DOHH2 (cell line): ENCODE results near the gene RACGAP1.
A peak's percentile ranks its signal among the peaks of the same experiment; 100 is the strongest.

ENCODE experiments used
- H3F3A ChIP-seq: fragments of 200-600 bp; sonication (generic), shearing (Covaris generic); 2 replicates; pipeline ENCODE4 v1.6.0; 2016; ENCODE audit warnings: antibody characterized with exemption, mild to moderate bottlenecking; ENCODE audit not compliant: control insufficient read depth, insufficient read depth
- H3K27ac ChIP-seq: fragments of 200-600 bp; sonication (generic); 2 replicates; pipeline ENCODE4 v1.5.1; 2014; ENCODE audit warnings: low read depth, mild to moderate bottlenecking, low read length, moderate library complexity
- H3K27me3 ChIP-seq: fragments of 200-600 bp; sonication (generic); 2 replicates; pipeline ENCODE4 v1.6.1; 2014; ENCODE audit warnings: mild to moderate bottlenecking, low read length, mixed read lengths; ENCODE audit not compliant: control insufficient read depth
- H3K36me3 ChIP-seq: fragments of 200-600 bp; sonication (generic); 2 replicates; pipeline ENCODE4 v1.6.1; 2014; ENCODE audit warnings: mild to moderate bottlenecking, low read length, moderate library complexity, mixed read lengths; ENCODE audit not compliant: control insufficient read depth
- H3K4me1 ChIP-seq: fragments of 200-600 bp; sonication (generic); 2 replicates; pipeline ENCODE4 v1.6.1; 2014; ENCODE audit warnings: mild to moderate bottlenecking, low read length, mixed read lengths; ENCODE audit not compliant: control insufficient read depth
- H3K4me2 ChIP-seq: fragments of 200-600 bp; sonication (generic); 2 replicates; pipeline ENCODE4 v1.6.0; 2014; ENCODE audit warnings: mild to moderate bottlenecking, low read length, moderate library complexity
- H3K4me3 ChIP-seq: fragments of 200-600 bp; sonication (generic); 2 replicates; pipeline ENCODE4 v1.5.1; 2014; ENCODE audit warnings: mild to moderate bottlenecking, low read length, mixed read lengths
- H3K79me2 ChIP-seq: fragments of 200-600 bp; sonication (generic); 2 replicates; pipeline ENCODE4 v1.6.1; 2014; ENCODE audit warnings: mild to moderate bottlenecking, low read length, mixed read lengths; ENCODE audit not compliant: control insufficient read depth
- H3K9me2 ChIP-seq: fragments of 200-600 bp; sonication (generic); replicated peaks from 2 replicates; pipeline ENCODE4 v1.6.1; 2014; ENCODE audit warnings: mild to moderate bottlenecking, low read length, mixed read lengths; ENCODE audit not compliant: control insufficient read depth
- H3K9me3 ChIP-seq: fragments of 200-600 bp; sonication (generic); 2 replicates; pipeline ENCODE4 v1.6.1; 2014; ENCODE audit warnings: antibody characterized with exemption, low read length, mixed read lengths; ENCODE audit not compliant: control insufficient read depth, insufficient read depth
- H4K20me1 ChIP-seq: fragments of 200-600 bp; sonication (generic); 2 replicates; pipeline ENCODE4 v1.6.0; 2014; ENCODE audit warnings: low read depth, mild to moderate bottlenecking, antibody characterized with exemption, low read length, moderate library complexity; ENCODE audit not compliant: control insufficient read depth, insufficient read depth
- CTCF ChIP-seq: fragments of 200-600 bp; sonication (generic); IDR thresholded peaks from one replicate; pipeline ENCODE4 v1.5.1; 2014; ENCODE audit warnings: antibody characterized with exemption, mild to moderate bottlenecking, low read depth, low read length; ENCODE audit not compliant: poor library complexity, severe bottlenecking
- EZH2phosphoT487 ChIP-seq: fragments of 200-600 bp; sonication (generic); IDR thresholded peaks from 2 replicates; pipeline ENCODE4 v1.6.1; 2017; ENCODE audit warnings: borderline replicate concordance, mild to moderate bottlenecking, antibody characterized with exemption, low read length, moderate library complexity, mixed read lengths

RACGAP1 gene

DNA sequence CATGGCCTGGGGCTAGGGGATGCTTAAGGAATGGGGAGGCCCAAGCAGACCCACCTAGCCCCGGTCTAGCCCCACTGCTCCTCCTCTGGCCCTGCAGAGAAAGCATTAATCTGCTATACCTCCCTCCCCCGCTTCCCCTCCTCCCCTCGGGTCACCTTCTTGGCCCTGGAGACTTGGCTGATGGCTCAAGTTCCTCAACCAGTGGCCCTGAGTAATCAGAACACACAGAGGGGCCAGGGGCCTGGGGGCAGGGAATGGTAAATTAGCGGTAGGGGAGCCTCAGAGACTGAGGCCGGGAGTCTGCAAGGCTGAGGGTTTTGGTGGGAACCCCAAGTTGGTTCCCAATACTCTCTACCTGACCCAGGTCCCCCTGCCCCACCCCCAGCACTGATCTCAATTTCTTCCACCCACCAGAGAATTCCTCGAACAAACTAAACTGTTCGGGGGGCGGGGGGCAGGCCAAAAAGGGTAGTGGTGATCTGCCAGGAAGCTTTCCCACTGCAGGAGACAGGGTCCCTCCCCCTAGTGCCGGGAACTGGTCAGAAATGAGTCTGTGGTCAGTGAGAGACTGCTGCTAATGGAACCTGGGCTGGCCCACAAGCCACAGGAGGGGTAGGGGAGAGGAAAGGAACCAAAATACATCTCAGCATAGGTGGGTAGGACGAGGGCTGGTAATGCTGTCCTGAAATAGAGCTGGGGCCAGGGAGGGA is 47.1 kb upstream of the RACGAP1 start:
- Histone ChIP-seq H3K4me3 (no peak overlapping the region), H3K27ac (no peak overlapping the region), H3K4me1 (peaks cover 19% of the 10 kb centered on the region), H3K36me3 (no peaks in the 10 kb centered on the region), H3K9me2 (no peaks in the 10 kb centered on the region), H3K4me2 (peak overlapping the region; percentile 21; the same call in 1 of the 2 replicates), H3K9me3 (no peaks in the 10 kb centered on the region), H3K79me2 (no peaks in the 10 kb centered on the region), H4K20me1 (no peaks in the 10 kb centered on the region), H3F3A (no peaks in the 10 kb centered on the region), H3K27me3 (peaks cover 3% of the 10 kb centered on the region; the same call in 1 of the 2 replicates)
- TF ChIP-seq EZH2phosphoT487 (no peak), CTCF (no peak)

DNA sequence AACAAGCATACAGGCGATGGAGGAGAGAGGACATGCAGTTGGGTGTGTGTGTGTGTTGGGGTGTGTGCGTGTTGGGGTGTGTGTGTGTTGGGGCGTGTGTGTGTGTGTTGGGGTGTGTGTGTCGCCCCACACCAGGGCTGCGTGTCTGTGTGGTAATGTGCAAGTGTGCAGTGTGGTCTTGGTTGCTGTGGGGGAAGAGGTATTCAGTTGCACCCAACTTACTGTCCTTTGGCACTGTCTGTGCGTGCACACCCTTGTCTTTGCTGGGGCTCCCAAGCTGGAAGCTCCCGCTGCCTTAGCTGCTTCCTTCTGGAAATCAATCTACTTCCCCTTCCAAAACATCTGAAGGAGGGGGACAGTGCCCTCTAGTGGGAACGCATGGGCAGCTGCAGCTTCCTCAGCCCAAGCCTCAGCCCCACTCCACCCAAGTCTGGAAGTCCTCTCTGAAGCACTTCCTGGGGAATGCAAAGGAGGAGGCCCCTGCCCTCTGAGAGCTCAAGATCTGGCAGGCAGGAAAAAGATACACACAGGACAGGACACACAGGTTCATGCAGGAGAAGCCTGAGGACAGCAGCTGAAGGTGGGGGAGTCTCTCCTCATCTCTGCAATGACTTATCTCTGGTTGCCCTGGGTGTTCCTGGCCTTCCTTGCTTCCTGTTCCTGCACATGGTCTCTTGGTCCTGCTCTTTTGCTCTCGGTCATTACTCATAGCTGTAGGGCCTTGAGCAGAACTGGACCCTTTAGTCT is 45.2 kb upstream of the RACGAP1 start:
- Histone ChIP-seq H3K4me1 (peaks cover 19% of the 10 kb centered on the region), H3K4me2 (peak overlapping the region; percentile 68), H4K20me1 (no peaks in the 10 kb centered on the region), H3K4me3 (peak overlapping the region; percentile 62), H3K9me2 (no peaks in the 10 kb centered on the region), H3K36me3 (no peaks in the 10 kb centered on the region), H3K27me3 (peaks cover 17% of the 10 kb centered on the region), H3K27ac (no peak overlapping the region), H3K79me2 (no peaks in the 10 kb centered on the region), H3F3A (no peaks in the 10 kb centered on the region; the same call in 1 of the 2 replicates), H3K9me3 (no peaks in the 10 kb centered on the region)
- no peak for TF ChIP-seq EZH2phosphoT487
- TF ChIP-seq CTCF, result peak; percentile 98

- H3K9me2 ChIP-seq, result no peaks in the 10 kb centered on the region
- no peak overlapping the region for H3K27ac ChIP-seq
- H3K79me2 ChIP-seq, result no peaks in the 10 kb centered on the region
- H3K4me2 ChIP-seq, result no peak overlapping the region
- TF ChIP-seq CTCF, result no peak
- no peak for TF ChIP-seq EZH2phosphoT487
- no peaks in the 10 kb centered on the region for H3K9me3 ChIP-seq
- H4K20me1 ChIP-seq, result no peaks in the 10 kb centered on the region
- H3F3A ChIP-seq, result no peaks in the 10 kb centered on the region; the same call in 1 of the 2 replicates
- H3K27me3 ChIP-seq, result peaks cover 19% of the 10 kb centered on the region
- H3K4me1 ChIP-seq, result peaks cover 19% of the 10 kb centered on the region
- H3K4me3 ChIP-seq, result no peak overlapping the region
- H3K36me3 ChIP-seq, result no peaks in the 10 kb centered on the region
Observed at GRCh38 chr12:50069539-50069938, 44.2 kb upstream of the RACGAP1 start.
